Measurements from ENCODE around the gene FAM117A. TPM values are rescaled to one million over a fixed set of nuclear protein-coding genes. Genes with fewer than 3 reads are reported as not detected.

FAM117A gene
- polyA plus RNA-seq, 2 of the 4 experiments (the other 2 are of a cell fraction): 1.8 TPM

GRCh38 chr17:49788478-49789242 lies 24.7 kb upstream of the FAM117A start, which contains the start of gene KAT7 (continued):
- TF ChIP-seq PBX3 (IDR thresholded peaks at IDR 0.05): peak; percentile 94
- TF ChIP-seq HOXB5 (CRISPR knock-in tag; IDR thresholded peaks at IDR 0.05): no peak; the same call in 1 of the 2 replicates
- TF ChIP-seq HOXA7 (CRISPR knock-in tag; IDR thresholded peaks at IDR 0.05): no peak
- peak; percentile 99 for TF ChIP-seq PHF8 (IDR thresholded peaks at IDR 0.05; ENCODE audit: borderline replicate concordance, low read depth)
- peak; percentile 10 for TF ChIP-seq MYC (IDR thresholded peaks at IDR 0.05; ENCODE audit: borderline replicate concordance, low read length)
- peak; percentile 84; the same call in 2 of the 3 replicates for TF ChIP-seq BCL3 (IDR thresholded peaks at IDR 0.05)
- TF ChIP-seq SREBF2 (IDR thresholded peaks at IDR 0.05): no peak
- TF ChIP-seq REST (IDR thresholded peaks at IDR 0.05): peak; percentile 57

GRCh38 chr17:49787884-49788477 lies 24.1 kb upstream of the FAM117A start:
- H3K4me3 ChIP-seq: peak overlapping the region; percentile 82
- peak overlapping the region; percentile 64 to 92 for H3K27ac ChIP-seq
- no peak for DNase-seq (ENCODE audit: low read depth in 1 of 2, low spot score in 1 of 2)
- ATAC-seq: no peak
- TF ChIP-seq, protein P1, sequence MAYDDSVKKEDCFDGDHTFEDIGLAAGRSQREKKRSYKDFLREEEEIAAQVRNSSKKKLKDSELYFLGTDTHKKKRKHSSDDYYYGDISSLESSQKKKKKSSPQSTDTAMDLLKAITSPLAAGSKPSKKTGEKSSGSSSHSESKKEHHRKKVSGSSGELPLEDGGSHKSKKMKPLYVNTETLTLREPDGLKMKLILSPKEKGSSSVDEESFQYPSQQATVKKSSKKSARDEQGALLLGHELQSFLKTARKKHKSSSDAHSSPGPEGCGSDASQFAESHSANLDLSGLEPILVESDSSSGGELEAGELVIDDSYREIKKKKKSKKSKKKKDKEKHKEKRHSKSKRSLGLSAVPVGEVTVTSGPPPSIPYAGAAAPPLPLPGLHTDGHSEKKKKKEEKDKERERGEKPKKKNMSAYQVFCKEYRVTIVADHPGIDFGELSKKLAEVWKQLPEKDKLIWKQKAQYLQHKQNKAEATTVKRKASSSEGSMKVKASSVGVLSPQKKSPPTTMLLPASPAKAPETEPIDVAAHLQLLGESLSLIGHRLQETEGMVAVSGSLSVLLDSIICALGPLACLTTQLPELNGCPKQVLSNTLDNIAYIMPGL (CRISPR knock-in tag; IDR thresholded peaks at IDR 0.05; ENCODE audit: borderline replicate concordance): no peak
- no peak for TF ChIP-seq POLR2AphosphoS2 (conservative IDR thresholded peaks at IDR 0.05; ENCODE audit: low read length)
- no peak for TF ChIP-seq PBX3 (IDR thresholded peaks at IDR 0.05)
- no peak for TF ChIP-seq EP300 (IDR thresholded peaks at IDR 0.05)
- TF ChIP-seq MAX (IDR thresholded peaks at IDR 0.05): no peak
- TF ChIP-seq CHD2 (IDR thresholded peaks at IDR 0.05; ENCODE audit: low read length, partially characterized antibody): no peak
- TF ChIP-seq HDAC2 (IDR thresholded peaks at IDR 0.05): no peak
- TF ChIP-seq HOXB5 (CRISPR knock-in tag; IDR thresholded peaks at IDR 0.05): 0 out of 2 replicates have a peak, but pooled peaks have one; percentile 16
- peaks cover 9% of the 10 kb centered on the region for H3K4me1 ChIP-seq
- peak overlapping the region; percentile 66 for H3K4me2 ChIP-seq
- 36% methylated on average over 17 of the region's 17 CpGs for WGBS (ENCODE audit: missing lambda C conversion rate)
- CTCF ChIA-PET: interaction anchor here (0.9 to 2.0 kb wide), 6 partner anchors 9 to 218 kb away, joined by 3 to 7 read pairs (median 3); partner anchors contain the start of gene SLC35B1
- POLR2A ChIA-PET: interaction anchor here (0.5 to 2.6 kb wide), 18 partner anchors 11 to 374 kb away, joined by 3 to 12 read pairs (median 3); partner anchors contain the start of genes FAM117A, PHB1 and SLC35B1
- no peaks in the 10 kb centered on the region for H3K9me3 ChIP-seq
- no peak for FAIRE-seq
